ENCODE data around the gene FREM1.

Gene FREM1

GRCh38 chr9:14911046-14911445 is 818 bp upstream of the FREM1 start:
- peak; percentile 13 for DNase-seq

- no peak for DNase-seq
These were observed 647 bp downstream of the FREM1 start for GRCh38 chr9:14909601-14909960.

- DNase-seq = no peak
These were observed 1.0 kb downstream of the FREM1 start for GRCh38 chr9:14909181-14909580.

GRCh38 chr9:14908295-14909180 is 1.7 kb downstream of the FREM1 start:
- peak; percentile 44 for DNase-seq

GRCh38 chr9:14907696-14908095 is 2.5 kb downstream of the FREM1 start:
- no peak for DNase-seq

- DNase-seq = no peak
These were observed 2.9 kb downstream of the FREM1 start for GRCh38 chr9:14907360-14907685.

GRCh38 chr9:14906644-14907359 is 3.4 kb downstream of the FREM1 start:
- peak; percentile 24 for DNase-seq

- DNase-seq = peak; percentile 9
These were observed 4.2 kb downstream of the FREM1 start for GRCh38 chr9:14906000-14906399.

GRCh38 chr9:14903040-14903439 is 7.2 kb downstream of the FREM1 start:
- peak; percentile 38 for DNase-seq

GRCh38 chr9:14902561-14902960 is 7.7 kb downstream of the FREM1 start:
- DNase-seq = no peak

- DNase-seq = no peak
These were observed 10.4 kb downstream of the FREM1 start for GRCh38 chr9:14899815-14900193.

GRCh38 chr9:14899042-14899814 is 11.0 kb downstream of the FREM1 start:
- DNase-seq = no peak

- no peak for DNase-seq
These were observed 14.4 kb downstream of the FREM1 start for GRCh38 chr9:14895806-14896205.

- no peak for DNase-seq
These were observed 16.9 kb downstream of the FREM1 start for GRCh38 chr9:14893280-14893679.

GRCh38 chr9:14891332-14891731 is 18.9 kb downstream of the FREM1 start:
- DNase-seq = no peak

GRCh38 chr9:14889451-14889850 is 20.8 kb downstream of the FREM1 start:
- no peak for DNase-seq

- DNase-seq = no peak
These were observed 21.4 kb downstream of the FREM1 start for GRCh38 chr9:14888875-14889274.

- DNase-seq = no peak
These were observed 22.0 kb downstream of the FREM1 start for GRCh38 chr9:14888272-14888671.

- DNase-seq = peak; percentile 60
These were observed 23.1 kb downstream of the FREM1 start for GRCh38 chr9:14887149-14887548.

GRCh38 chr9:14883310-14883944 is 26.8 kb downstream of the FREM1 start:
- DNase-seq = no peak

- no peak for DNase-seq
These were observed 28.1 kb downstream of the FREM1 start for GRCh38 chr9:14882090-14882489.

- DNase-seq = no peak
These were observed 29.2 kb downstream of the FREM1 start for GRCh38 chr9:14881006-14881405.

- no peak for DNase-seq
These were observed 40.1 kb downstream of the FREM1 start for GRCh38 chr9:14870090-14870489.
